Measurements from ENCODE around the gene MS4A1.
"Not testable (repeated sequence)": the region's sequence is repeated elsewhere in the genome, so short reads cannot be mapped to it uniquely, and the experiment has no call there.

DNA sequence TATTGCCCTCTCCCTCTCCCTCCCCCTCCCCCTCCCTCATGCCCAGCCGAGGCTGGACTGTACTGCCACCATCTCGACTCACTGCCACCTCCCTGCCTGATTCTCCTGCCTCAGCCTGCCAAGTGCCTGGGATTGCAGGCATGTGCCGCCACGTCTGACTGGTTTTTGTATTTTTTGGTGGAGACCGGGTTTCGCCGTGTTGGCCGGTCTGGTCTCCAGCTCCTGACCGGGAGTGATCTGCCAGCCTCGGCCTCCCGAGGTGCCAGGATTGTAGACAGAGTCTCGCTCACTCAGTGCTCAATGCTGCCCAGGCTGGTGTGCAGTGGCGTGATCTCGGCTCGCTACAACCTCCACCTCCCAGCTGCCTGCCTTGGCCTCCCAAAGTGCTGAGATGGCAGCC is 54.0 kb downstream of the MS4A1 start:
- TF ChIP-seq, protein P1, sequence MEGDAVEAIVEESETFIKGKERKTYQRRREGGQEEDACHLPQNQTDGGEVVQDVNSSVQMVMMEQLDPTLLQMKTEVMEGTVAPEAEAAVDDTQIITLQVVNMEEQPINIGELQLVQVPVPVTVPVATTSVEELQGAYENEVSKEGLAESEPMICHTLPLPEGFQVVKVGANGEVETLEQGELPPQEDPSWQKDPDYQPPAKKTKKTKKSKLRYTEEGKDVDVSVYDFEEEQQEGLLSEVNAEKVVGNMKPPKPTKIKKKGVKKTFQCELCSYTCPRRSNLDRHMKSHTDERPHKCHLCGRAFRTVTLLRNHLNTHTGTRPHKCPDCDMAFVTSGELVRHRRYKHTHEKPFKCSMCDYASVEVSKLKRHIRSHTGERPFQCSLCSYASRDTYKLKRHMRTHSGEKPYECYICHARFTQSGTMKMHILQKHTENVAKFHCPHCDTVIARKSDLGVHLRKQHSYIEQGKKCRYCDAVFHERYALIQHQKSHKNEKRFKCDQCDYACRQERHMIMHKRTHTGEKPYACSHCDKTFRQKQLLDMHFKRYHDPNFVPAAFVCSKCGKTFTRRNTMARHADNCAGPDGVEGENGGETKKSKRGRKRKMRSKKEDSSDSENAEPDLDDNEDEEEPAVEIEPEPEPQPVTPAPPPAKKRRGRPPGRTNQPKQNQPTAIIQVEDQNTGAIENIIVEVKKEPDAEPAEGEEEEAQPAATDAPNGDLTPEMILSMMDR (conservative IDR thresholded peaks at IDR 0.05; ENCODE audit: low read depth, low read length): not testable (repeated sequence)
- not testable (repeated sequence) for TF ChIP-seq EZH2 (IDR thresholded peaks at IDR 0.05; ENCODE audit: borderline replicate concordance, low read depth, low read length, poor library complexity, severe bottlenecking)
